ENCODE measurements around the gene PDZD7.

The PDZD7 gene

GRCh38 chr10:101021692-101022251 is 9.2 kb downstream of the PDZD7 start:
- H2BK5ac ChIP-seq (ENCODE audit: low read depth, low read length, poor library complexity, severe bottlenecking) = no peak overlapping the region
- H2BK15ac ChIP-seq (ENCODE audit: low read depth, poor library complexity, severe bottlenecking) = no peak overlapping the region
- no peak overlapping the region for H3K23ac ChIP-seq (ENCODE audit: low read length in 2 of 2)
- H3K27me3 ChIP-seq (ENCODE audit: control insufficient read depth in 1 of 2, insufficient read depth in 1 of 2, low read length in 2 of 2) = peaks cover 0 to 2% of the 10 kb centered on the region in 2 experiments
- H2BK12ac ChIP-seq (ENCODE audit: low read length in 2 of 2) = no peak overlapping the region
- WGBS = 92% methylated on average over 11 of the region's 11 CpGs
- H2AK5ac ChIP-seq (ENCODE audit: low read length, severe bottlenecking) = no peak overlapping the region
- no peak overlapping the region for H3K9ac ChIP-seq (ENCODE audit: low read length)
- no peak overlapping the region for H4K91ac ChIP-seq (ENCODE audit: low read length)
- H3K27ac ChIP-seq (ENCODE audit: low read length, poor library complexity, severe bottlenecking) = no peak overlapping the region
- no peak overlapping the region for H3K4ac ChIP-seq (ENCODE audit: low read depth in 1 of 2, low read length in 2 of 2)
- H2BK120ac ChIP-seq (ENCODE audit: low read depth, low read length) = no peak overlapping the region
- H3K9me3 ChIP-seq (ENCODE audit: control insufficient read depth, low read length) = no peaks in the 10 kb centered on the region
- H3K4me2 ChIP-seq (ENCODE audit: low read length, poor library complexity, severe bottlenecking) = no peak overlapping the region
- H2AFZ ChIP-seq (ENCODE audit: low read depth, low read length) = no peak overlapping the region
- no peak overlapping the region for H4K8ac ChIP-seq (ENCODE audit: low read length)
- no peak overlapping the region for H3K4me3 ChIP-seq (ENCODE audit: insufficient read depth in 1 of 2, low read depth in 1 of 2, low read length in 2 of 2)
- H3K4me1 ChIP-seq (ENCODE audit: control insufficient read depth, insufficient read depth, low read depth, low read length) = peaks cover 15% of the 10 kb centered on the region
- DNase-seq = no peak
- H3K18ac ChIP-seq (ENCODE audit: low read depth in 1 of 2, low read length in 2 of 2) = no peak overlapping the region
- no peak overlapping the region for H3K14ac ChIP-seq (ENCODE audit: low read length in 2 of 2)
- H3K79me1 ChIP-seq (replicated peaks; ENCODE audit: low read length, poor library complexity, severe bottlenecking) = no peaks in the 10 kb centered on the region
- H3K36me3 ChIP-seq (ENCODE audit: control insufficient read depth in 1 of 2, insufficient read depth in 2 of 2, low read depth in 1 of 2, low read length in 2 of 2) = peaks cover 0 to 5% of the 10 kb centered on the region in 2 experiments

- no peak overlapping the region for H3K18ac ChIP-seq (ENCODE audit: low read depth in 1 of 2, low read length in 2 of 2)
- H3K4ac ChIP-seq (ENCODE audit: low read depth in 1 of 2, low read length in 2 of 2) = no peak overlapping the region
- no peak overlapping the region for H2BK120ac ChIP-seq (ENCODE audit: low read depth, low read length)
- no peak overlapping the region for H2AFZ ChIP-seq (ENCODE audit: low read depth, low read length)
- no peak overlapping the region for H2BK12ac ChIP-seq (ENCODE audit: low read length in 2 of 2)
- peaks cover 13% of the 10 kb centered on the region for H3K4me1 ChIP-seq (ENCODE audit: control insufficient read depth, insufficient read depth, low read depth, low read length)
- no peak overlapping the region for H3K4me2 ChIP-seq (ENCODE audit: low read length, poor library complexity, severe bottlenecking)
- no peak overlapping the region for H4K8ac ChIP-seq (ENCODE audit: low read length)
- no peaks in the 10 kb centered on the region for H3K9me3 ChIP-seq (ENCODE audit: control insufficient read depth, low read length)
- H3K79me1 ChIP-seq (replicated peaks; ENCODE audit: low read length, poor library complexity, severe bottlenecking) = no peaks in the 10 kb centered on the region
- H3K27ac ChIP-seq (ENCODE audit: low read length, poor library complexity, severe bottlenecking) = no peak overlapping the region
- DNase-seq = no peak
- H3K36me3 ChIP-seq (ENCODE audit: control insufficient read depth in 1 of 2, insufficient read depth in 2 of 2, low read depth in 1 of 2, low read length in 2 of 2) = peaks cover 0 to 5% of the 10 kb centered on the region in 2 experiments
- H3K4me3 ChIP-seq (ENCODE audit: insufficient read depth in 1 of 2, low read depth in 1 of 2, low read length in 2 of 2) = no peak overlapping the region
- peak overlapping the region; percentile 7 for H4K91ac ChIP-seq (ENCODE audit: low read length)
- no peaks in the 10 kb centered on the region for H3K27me3 ChIP-seq (ENCODE audit: control insufficient read depth in 1 of 2, insufficient read depth in 1 of 2, low read length in 2 of 2)
- H3K9ac ChIP-seq (ENCODE audit: low read length) = no peak overlapping the region
- no peak overlapping the region for H2AK5ac ChIP-seq (ENCODE audit: low read length, severe bottlenecking)
- H3K23ac ChIP-seq (ENCODE audit: low read length in 2 of 2) = no peak overlapping the region
- H3K14ac ChIP-seq (ENCODE audit: low read length in 2 of 2) = no peak overlapping the region
- H2BK15ac ChIP-seq (ENCODE audit: low read depth, poor library complexity, severe bottlenecking) = no peak overlapping the region
- no peak overlapping the region for H2BK5ac ChIP-seq (ENCODE audit: low read depth, low read length, poor library complexity, severe bottlenecking)
- WGBS = 89% methylated on average over 4 of the region's 4 CpGs
These were observed 9.7 kb downstream of the PDZD7 start for GRCh38 chr10:101021239-101021638.

- H4K91ac ChIP-seq (ENCODE audit: low read length) = no peak overlapping the region
- H3K14ac ChIP-seq (ENCODE audit: low read length in 2 of 2) = no peak overlapping the region
- no peak overlapping the region for H3K9ac ChIP-seq (ENCODE audit: low read length)
- no peak overlapping the region for H3K4me3 ChIP-seq (ENCODE audit: insufficient read depth in 1 of 2, low read depth in 1 of 2, low read length in 2 of 2)
- no peak overlapping the region for H2AFZ ChIP-seq (ENCODE audit: low read depth, low read length)
- H4K8ac ChIP-seq (ENCODE audit: low read length) = no peak overlapping the region
- H3K4ac ChIP-seq (ENCODE audit: low read depth in 1 of 2, low read length in 2 of 2) = no peak overlapping the region
- no peak overlapping the region for H2BK15ac ChIP-seq (ENCODE audit: low read depth, poor library complexity, severe bottlenecking)
- H3K36me3 ChIP-seq (ENCODE audit: control insufficient read depth in 1 of 2, insufficient read depth in 2 of 2, low read depth in 1 of 2, low read length in 2 of 2) = peaks cover 0 to 5% of the 10 kb centered on the region in 2 experiments
- H3K79me1 ChIP-seq (replicated peaks; ENCODE audit: low read length, poor library complexity, severe bottlenecking) = no peaks in the 10 kb centered on the region
- no peaks in the 10 kb centered on the region for H3K27me3 ChIP-seq (ENCODE audit: control insufficient read depth in 1 of 2, insufficient read depth in 1 of 2, low read length in 2 of 2)
- no peak overlapping the region for H3K23ac ChIP-seq (ENCODE audit: low read length in 2 of 2)
- no peak overlapping the region for H3K18ac ChIP-seq (ENCODE audit: low read depth in 1 of 2, low read length in 2 of 2)
- H2AK5ac ChIP-seq (ENCODE audit: low read length, severe bottlenecking) = no peak overlapping the region
- H3K27ac ChIP-seq (ENCODE audit: low read length, poor library complexity, severe bottlenecking) = no peak overlapping the region
- no peak overlapping the region for H2BK120ac ChIP-seq (ENCODE audit: low read depth, low read length)
- H3K9me3 ChIP-seq (ENCODE audit: control insufficient read depth, low read length) = no peaks in the 10 kb centered on the region
- H3K4me1 ChIP-seq (ENCODE audit: control insufficient read depth, insufficient read depth, low read depth, low read length) = peaks cover 14% of the 10 kb centered on the region
- H3K4me2 ChIP-seq (ENCODE audit: low read length, poor library complexity, severe bottlenecking) = no peak overlapping the region
- WGBS = 89% methylated on average over 9 of the region's 10 CpGs
- H2BK5ac ChIP-seq (ENCODE audit: low read depth, low read length, poor library complexity, severe bottlenecking) = no peak overlapping the region
- H2BK12ac ChIP-seq (ENCODE audit: low read length in 2 of 2) = no peak overlapping the region
- DNase-seq = no peak
These were observed 10.4 kb downstream of the PDZD7 start for GRCh38 chr10:101020427-101021075.

- no peak overlapping the region for H3K27ac ChIP-seq (ENCODE audit: low read length, poor library complexity, severe bottlenecking)
These were observed 11.6 kb downstream of the PDZD7 start for GRCh38 chr10:101019440-101019703.

More at GRCh38 chr10:101019440-101019703, 11.6 kb downstream of the PDZD7 start:
- DNase-seq = no peak
- no peak overlapping the region for H2AFZ ChIP-seq (ENCODE audit: low read depth, low read length)
- H2BK120ac ChIP-seq (ENCODE audit: low read depth, low read length) = no peak overlapping the region
- no peak overlapping the region for H3K4me2 ChIP-seq (ENCODE audit: low read length, poor library complexity, severe bottlenecking)
- H2BK15ac ChIP-seq (ENCODE audit: low read depth, poor library complexity, severe bottlenecking) = no peak overlapping the region
- H3K4me3 ChIP-seq (ENCODE audit: insufficient read depth in 1 of 2, low read depth in 1 of 2, low read length in 2 of 2) = no peak overlapping the region
- H2BK5ac ChIP-seq (ENCODE audit: low read depth, low read length, poor library complexity, severe bottlenecking) = no peak overlapping the region
- H3K14ac ChIP-seq (ENCODE audit: low read length in 2 of 2) = no peak overlapping the region
- H3K27me3 ChIP-seq (ENCODE audit: control insufficient read depth in 1 of 2, insufficient read depth in 1 of 2, low read length in 2 of 2) = no peaks in the 10 kb centered on the region
- no peak overlapping the region for H2BK12ac ChIP-seq (ENCODE audit: low read length in 2 of 2)
- no peak overlapping the region for H4K8ac ChIP-seq (ENCODE audit: low read length)
- no peak overlapping the region for H3K18ac ChIP-seq (ENCODE audit: low read depth in 1 of 2, low read length in 2 of 2)
- H3K23ac ChIP-seq (ENCODE audit: low read length in 2 of 2) = no peak overlapping the region
- 36% methylated on average over 2 of the region's 2 CpGs for WGBS
- no peaks in the 10 kb centered on the region for H3K79me1 ChIP-seq (replicated peaks; ENCODE audit: low read length, poor library complexity, severe bottlenecking)
- H3K36me3 ChIP-seq (ENCODE audit: control insufficient read depth in 1 of 2, insufficient read depth in 2 of 2, low read depth in 1 of 2, low read length in 2 of 2) = peaks cover 0 to 5% of the 10 kb centered on the region in 2 experiments
- no peak overlapping the region for H4K91ac ChIP-seq (ENCODE audit: low read length)
- H2AK5ac ChIP-seq (ENCODE audit: low read length, severe bottlenecking) = no peak overlapping the region
- no peak overlapping the region for H3K9ac ChIP-seq (ENCODE audit: low read length)
- no peak overlapping the region for H3K4ac ChIP-seq (ENCODE audit: low read depth in 1 of 2, low read length in 2 of 2)
- peaks cover 24% of the 10 kb centered on the region for H3K4me1 ChIP-seq (ENCODE audit: control insufficient read depth, insufficient read depth, low read depth, low read length)
- no peaks in the 10 kb centered on the region for H3K9me3 ChIP-seq (ENCODE audit: control insufficient read depth, low read length)

Measured in mesenchymal stem cell (in vitro differentiated cells and primary cell).